ENCODE measurements around the gene QRICH1.

QRICH1 gene

GRCh38 chr3:49029563-49029884, 64.3 kb downstream of the QRICH1 start:
- DNase-seq: no peak

- peak; percentile 94 for DNase-seq
Observed at GRCh38 chr3:49028673-49029562, 65.0 kb downstream of the QRICH1 start, which contains the start of gene IMPDH2. IMPDH2 (minus strand) TSS chr3:49029398; CDS start chr3:49029350, 48 bp downstream.

- no peak for DNase-seq
Observed at GRCh38 chr3:49028298-49028672, 65.6 kb downstream of the QRICH1 start.

DNA sequence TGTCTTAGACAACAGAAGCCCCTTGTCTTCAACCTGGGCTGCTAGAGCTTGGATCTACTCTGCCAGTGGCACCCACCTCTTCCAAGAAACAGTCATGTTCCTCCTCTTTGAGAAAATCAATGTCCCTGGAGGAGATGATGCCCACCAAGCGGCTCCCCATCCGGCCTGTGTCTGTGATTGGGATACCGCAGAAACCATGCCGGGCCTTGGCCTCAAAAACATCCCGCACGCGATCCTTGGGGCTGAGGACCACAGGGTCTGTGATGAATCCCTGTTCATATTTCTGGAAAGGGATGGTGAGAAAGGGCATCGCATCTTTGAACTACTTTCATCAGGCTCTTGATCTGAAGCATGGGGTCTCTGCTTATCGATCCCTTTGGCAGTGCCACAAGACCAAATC, 66.2 kb downstream of the QRICH1 start:
- no peak for DNase-seq

DNA sequence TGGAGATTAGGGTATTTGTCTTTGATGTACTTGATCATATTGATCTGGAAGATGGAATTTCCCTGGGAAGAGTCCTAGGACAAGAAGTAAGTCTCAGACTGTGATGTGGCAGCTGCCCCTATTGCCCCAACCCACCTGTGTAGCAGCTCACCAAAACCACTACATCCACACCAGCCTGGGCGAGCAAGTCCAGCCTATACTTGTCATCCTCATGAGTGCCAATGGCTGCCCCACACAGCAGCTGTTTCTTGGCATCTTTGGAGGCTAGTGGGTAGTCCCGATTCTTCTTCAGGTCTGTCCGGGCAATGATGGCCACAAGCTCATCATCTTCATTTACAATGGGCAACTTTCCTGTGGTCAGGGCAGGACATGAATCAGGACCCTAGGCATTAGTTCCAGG, 67.3 kb downstream of the QRICH1 start:
- DNase-seq: no peak

DNA sequence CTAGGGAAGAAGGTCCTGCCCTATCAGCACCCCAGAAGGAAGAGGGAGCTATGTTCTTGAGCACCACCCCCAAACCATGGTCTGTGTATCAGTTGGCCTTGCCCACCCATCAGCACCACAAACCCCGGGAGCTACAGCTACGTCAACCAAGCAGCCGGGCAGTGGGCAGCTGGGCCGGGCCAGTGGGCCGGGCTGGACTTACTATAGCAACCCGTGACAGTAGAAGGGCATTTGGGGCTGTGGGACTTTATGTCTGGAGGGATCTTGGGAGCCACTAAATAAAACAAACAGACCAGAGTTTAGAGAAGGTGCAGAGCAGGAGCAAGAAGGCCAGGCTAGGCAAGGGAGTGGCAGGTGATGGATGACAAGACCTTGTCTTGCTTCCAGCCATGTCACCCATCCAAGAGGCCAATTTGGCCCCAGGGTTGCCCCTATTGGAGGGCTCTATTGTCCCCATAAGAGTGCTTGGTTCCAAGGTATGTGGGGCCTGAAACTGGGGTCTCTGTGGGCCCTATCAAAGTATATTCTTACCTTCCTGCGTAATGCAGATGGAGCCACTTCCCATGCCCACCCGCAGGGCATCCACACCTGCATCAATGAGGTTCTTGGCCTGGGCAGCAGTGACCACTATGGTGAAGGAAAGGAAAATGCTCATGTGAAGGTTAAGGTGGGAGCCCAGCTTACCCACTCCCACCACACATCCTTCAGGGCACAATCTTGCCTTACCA, 67.9 kb downstream of the QRICH1 start:
- DNase-seq: no peak

DNA sequence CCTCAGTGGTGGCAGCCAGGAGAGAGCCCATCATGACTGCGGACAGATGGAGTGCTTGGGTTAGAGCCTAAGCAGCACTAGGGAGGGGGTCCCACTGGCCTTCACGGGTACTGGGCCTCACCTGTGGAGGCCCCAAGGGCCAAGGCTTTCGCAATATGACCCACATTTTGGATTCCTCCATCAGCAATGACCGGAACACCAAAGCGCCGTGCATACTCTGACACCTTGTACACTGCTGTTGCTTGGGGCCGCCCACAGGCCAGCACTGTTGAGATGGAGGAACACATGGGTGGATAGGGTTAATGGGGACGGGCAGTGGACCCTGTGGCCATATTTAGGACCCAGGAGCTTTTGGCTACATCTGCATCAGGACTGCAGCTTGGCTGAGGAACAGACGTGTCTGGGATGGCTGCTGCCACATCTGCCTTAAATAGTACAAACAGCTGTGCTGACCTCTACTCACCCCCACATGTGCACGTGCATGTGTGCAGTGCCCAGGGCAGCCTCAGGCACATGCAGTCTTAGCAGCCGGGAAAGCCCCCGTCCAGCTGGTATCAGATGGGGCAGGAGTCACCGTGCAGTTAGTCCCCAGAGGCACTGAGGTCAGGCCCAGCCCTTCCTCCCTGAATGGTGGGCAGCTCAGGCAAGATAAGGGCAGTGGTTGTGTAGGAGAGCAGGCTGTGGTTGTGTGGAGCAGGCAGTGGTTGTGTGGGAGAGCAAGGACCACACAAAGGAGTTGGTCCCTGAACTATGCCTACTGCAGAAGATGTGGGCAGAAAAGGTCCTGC, 68.7 kb downstream of the QRICH1 start:
- no peak for DNase-seq

DNA sequence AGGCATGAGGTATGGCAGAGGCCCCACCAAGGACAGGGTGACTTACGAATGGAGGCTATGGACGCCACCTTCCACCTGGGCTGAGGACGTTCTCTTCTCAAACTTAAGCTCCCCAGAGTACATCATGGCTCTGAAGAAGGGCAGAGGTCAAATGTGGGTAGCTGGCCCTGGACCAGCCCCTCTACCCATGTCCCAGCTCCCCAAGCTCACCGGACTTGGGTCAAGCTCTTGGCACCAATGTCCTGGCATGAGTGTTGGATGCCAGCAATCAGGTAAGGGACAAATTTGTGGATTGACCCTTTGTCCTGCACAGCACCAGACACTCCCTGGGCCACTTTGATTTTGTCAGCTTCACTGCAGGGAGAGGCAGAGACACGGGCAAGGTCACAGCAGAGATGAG, 69.4 kb downstream of the QRICH1 start:
- DNase-seq: no peak

DNA sequence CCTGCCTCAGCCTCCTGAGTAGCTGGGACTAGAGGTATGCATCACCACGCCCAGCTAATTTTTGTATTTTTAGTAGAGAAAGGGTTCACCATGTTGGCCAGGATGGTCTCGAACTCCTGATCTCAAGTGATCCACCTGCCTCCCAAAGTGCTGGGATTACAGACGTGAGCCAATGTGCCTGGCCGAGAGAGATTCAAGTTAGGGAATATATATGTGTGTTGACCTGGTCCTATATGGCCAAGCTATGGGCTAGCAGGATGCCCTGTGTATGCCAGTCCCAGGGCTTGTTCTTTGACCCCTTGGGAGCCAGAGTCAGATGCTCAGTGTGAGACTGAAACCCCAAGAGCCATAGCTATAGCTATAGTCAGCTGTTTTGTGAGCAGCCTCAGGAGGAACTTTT, 70.1 kb downstream of the QRICH1 start:
- no peak for DNase-seq

GRCh38 chr3:49022688-49023171, 71.1 kb downstream of the QRICH1 start:
- no peak for DNase-seq

- peak; percentile 94 for DNase-seq
Observed at GRCh38 chr3:49021813-49022687, 71.8 kb downstream of the QRICH1 start, which contains the start of gene NDUFAF3. NDUFAF3 (plus strand) TSS chr3:49022121; CDS start chr3:49022145, 24 bp downstream.

GRCh38 chr3:49021213-49021812, 72.6 kb downstream of the QRICH1 start:
- peak; percentile 99 for DNase-seq

DNA sequence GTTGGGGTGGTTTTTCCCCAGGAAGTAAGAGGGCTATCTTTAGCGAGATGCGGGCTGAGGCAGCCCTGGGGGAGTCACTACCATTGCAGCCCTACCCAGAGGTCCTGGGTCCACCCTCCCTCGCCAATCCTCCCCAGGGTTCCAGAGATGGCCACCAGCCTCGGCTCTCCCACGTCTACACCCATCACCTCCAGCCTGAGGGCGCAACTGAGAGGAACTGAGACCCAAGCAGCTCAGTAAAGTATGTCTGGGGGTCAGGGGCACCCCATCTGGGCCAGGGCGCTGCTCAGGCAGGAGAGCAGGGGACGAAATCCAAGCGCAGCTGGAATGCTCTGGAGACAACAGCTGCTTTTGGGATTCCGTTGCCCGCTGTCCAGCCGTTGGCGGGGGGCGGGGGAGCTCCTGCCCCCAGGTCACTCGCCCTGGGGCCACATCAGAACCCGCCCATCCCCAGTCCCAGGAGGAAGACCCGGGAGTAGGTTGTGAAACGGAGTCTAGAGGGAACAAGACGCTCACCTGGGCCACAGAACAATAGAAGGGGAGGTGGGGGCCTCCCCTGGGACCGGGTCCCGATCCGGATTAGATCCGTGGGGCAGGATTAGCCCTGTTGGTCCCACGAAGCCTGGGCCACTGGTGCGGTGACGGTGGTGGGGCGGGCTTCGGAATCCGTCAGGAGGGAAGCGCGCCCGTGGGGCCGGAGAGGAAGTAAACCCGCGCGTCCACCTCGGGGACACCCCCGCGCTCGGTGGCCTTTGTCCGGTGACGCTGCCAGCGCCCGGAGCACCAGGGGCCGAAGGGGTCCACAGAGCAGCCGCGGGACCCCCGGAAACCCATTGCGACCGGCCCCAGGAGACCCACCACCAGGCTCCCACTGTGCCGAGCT, 73.3 kb downstream of the QRICH1 start:
- DNase-seq: no peak

- no peak for DNase-seq
Observed at GRCh38 chr3:49019941-49020329, 73.9 kb downstream of the QRICH1 start.

DNA sequence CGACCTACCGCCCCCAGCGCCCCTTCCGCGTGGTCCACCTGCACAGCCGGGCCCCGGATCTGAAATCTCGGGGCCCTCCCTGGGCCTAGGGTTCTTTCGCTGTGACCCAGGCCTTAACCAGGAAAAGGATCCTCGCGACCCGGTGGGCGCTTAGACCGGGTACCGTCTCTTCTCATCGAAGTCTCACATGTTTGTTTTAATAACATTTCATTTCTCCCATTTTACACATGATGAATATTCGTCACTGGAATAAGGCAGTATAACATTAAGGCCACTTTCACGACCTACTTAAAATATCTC, 75.2 kb downstream of the QRICH1 start:
- DNase-seq: no peak

GRCh38 chr3:49017971-49018706, 75.7 kb downstream of the QRICH1 start, which contains the start of gene DALRD3:
DALRD3 (minus strand) TSS chr3:49018580; CDS start chr3:49018564, 16 bp downstream.
- peak; percentile 61 for DNase-seq

DNA sequence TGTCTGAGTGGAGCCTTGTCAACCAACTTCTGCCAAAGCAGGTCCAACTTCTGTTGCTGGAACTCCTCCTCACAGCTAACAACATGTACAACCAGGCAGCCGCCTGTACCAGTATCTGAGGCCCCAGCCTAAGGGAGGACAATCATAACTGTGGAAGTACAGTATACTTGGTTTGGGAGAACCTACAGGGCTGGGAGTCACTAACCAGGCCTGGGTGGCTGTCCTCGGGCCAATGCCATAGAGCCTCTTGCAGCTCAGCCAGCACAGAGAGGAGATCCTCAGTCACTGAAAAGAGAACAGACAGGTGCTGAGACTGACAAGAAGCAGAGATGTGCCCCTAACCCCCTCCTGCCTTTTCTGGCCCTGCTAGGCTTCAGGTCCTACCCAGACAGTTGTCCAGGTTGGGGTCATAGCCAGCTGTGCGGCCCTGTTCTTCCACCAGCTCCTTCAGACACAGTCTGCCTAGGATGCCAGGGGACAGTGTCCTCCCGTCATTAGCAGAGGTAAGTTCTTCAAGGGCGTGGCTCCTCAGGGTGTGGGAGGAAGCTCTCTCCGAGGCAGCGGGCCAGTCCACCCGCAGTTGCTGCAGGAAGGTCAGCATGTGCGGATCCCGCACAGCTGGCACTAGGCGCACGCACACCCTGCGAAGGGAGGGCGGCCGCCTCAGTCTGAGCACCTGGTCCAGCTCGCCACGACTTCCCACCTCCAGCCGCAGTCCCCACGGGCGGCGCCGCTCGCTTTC, 76.5 kb downstream of the QRICH1 start:
- no peak for DNase-seq

DNA sequence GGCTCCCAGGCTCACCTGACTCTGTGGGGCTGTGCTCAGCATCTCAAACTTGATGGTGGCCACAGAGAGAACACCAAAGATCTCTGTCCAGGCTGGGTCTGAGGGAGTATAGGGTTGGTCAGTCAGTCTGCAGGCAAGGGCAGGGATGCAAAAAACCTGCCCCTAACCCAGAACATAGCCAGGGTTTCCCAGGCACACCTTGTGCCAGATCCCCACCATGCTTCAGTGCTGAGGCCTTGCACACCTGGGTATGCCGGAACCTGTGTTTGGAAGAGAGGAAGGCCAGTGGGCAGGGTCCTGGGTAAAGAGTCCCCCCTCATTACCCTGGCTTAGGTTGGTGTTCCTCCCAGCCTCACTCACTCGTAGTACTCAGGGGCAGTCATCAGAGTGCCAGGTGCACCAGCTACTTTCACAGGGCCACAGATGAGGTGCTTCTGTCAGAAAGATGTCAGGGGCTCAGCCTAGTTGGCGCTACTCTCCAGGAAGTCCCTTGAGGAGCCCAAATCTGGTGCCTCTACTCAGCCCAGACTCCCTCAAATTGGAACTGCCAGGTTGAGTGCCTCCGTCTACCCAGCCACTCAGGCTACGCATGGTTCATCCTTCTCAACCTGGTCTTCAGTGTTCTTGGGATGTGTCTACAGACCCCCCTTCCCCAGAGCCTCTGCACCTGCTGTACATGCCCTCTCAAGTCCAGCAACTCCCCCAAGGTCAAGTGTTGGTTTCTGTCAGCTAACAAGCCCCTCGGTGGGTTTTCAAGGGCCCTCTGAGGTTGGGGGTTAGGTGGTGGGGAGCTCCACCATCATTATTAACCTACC, 77.2 kb downstream of the QRICH1 start:
- DNase-seq: no peak
